ENCODE measurements around the gene BST1. TPM values are rescaled to one million over a fixed set of nuclear protein-coding genes. Genes with fewer than 3 reads are reported as not detected.

The BST1 gene
- total and polyA plus RNA-seq, 2 experiments from 2014 or later: 24.3 to 32.6 TPM

GRCh38 chr4:15714141-15714540, 11.3 kb downstream of the BST1 start:
- Histone ChIP-seq H3K9me2 (ENCODE audit: insufficient read depth) (no peaks in the 10 kb centered on the region), H3K9ac (no peak overlapping the region), H3K4me1 (ENCODE audit: insufficient read depth) (peaks cover 41% of the 10 kb centered on the region), H3K79me2 (ENCODE audit: insufficient read depth) (no peaks in the 10 kb centered on the region), H3K4me3 (no peak overlapping the region), H2AFZ (no peak overlapping the region; the same call in 1 of the 2 replicates), H3K9me3 (ENCODE audit: low read depth) (no peaks in the 10 kb centered on the region), H3K36me3 (ENCODE audit: low read depth) (no peaks in the 10 kb centered on the region), H4K20me1 (ENCODE audit: insufficient read depth) (no peaks in the 10 kb centered on the region), H3F3A (ENCODE audit: insufficient read depth) (peaks cover 16% of the 10 kb centered on the region), H3K27me3 (replicated peaks; ENCODE audit: insufficient read depth) (no peaks in the 10 kb centered on the region), H3K27ac (no peak overlapping the region), H3K4me2 (ENCODE audit: unreplicated experiment) (no peak overlapping the region)
- in situ Hi-C loops (cut with MboI): no loop called here
- DNase-seq: no peak
- WGBS, 2 experiments (ENCODE audit: low coverage in 1 of 2, low lambda C conversion rate in 2 of 2, missing lambda C conversion rate in 2 of 2): 95 to 96% methylated on average over 1 of the region's 1 CpG
- no peak for TF ChIP-seq EZH2 (IDR thresholded peaks at IDR 0.05; ENCODE audit: insufficient read depth, poor library complexity, severe bottlenecking)
- TF ChIP-seq EZH2phosphoT487 (IDR thresholded peaks at IDR 0.05; ENCODE audit: insufficient read depth, low read depth): no peak

DNA sequence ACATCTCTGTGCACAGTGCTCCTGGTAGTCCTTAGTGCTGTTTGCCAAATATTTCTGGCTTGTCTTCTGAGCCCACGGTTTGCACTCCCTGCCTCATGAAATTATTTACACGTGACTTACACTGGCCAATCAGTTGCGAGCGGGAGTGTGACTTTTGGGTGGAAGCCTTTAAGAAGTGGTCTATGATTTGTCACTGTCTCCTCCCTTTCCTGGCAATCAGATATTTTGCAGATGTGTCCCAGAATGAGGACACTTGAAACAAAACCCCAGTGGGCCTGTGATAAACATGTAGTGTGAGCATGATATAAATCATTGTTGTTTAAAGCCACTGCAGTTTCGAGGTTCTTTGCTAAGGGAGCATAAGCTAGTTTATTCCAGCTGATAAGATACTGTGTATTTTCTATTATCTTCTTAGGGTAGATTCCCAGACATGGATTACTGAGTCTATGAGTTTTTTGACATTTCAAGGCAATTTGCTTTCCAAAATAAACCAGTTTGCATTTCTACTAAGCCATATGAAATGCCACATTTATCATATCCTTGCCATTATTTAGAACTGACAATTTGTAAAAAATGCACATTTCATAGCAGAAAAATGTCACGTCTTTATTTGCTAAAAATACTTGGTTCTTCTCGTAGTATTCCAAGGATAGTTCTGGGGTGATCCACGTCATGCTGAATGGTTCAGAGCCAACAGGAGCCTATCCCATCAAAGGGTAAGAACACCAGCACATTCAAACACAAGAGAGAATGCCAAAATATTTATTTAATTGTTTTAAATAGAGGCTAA, 12.0 kb downstream of the BST1 start:
- H3K4me2 ChIP-seq (ENCODE audit: unreplicated experiment): no peak overlapping the region
- H3K4me1 ChIP-seq (ENCODE audit: insufficient read depth): peaks cover 41% of the 10 kb centered on the region
- no peak overlapping the region for H3K27ac ChIP-seq
- DNase-seq: peak; percentile 35
- in situ Hi-C loops (cut with MboI): no loop called here
- no peaks in the 10 kb centered on the region for H3K9me2 ChIP-seq (ENCODE audit: insufficient read depth)
- TF ChIP-seq EZH2 (IDR thresholded peaks at IDR 0.05; ENCODE audit: insufficient read depth, poor library complexity, severe bottlenecking): no peak
- no peak for TF ChIP-seq EZH2phosphoT487 (IDR thresholded peaks at IDR 0.05; ENCODE audit: insufficient read depth, low read depth)
- no peak overlapping the region for H3K9ac ChIP-seq
- H3F3A ChIP-seq (ENCODE audit: insufficient read depth): peaks cover 16% of the 10 kb centered on the region
- 54 to 59% methylated on average over 8 of the region's 8 CpGs for WGBS, 2 experiments (ENCODE audit: low coverage in 1 of 2, low lambda C conversion rate in 2 of 2, missing lambda C conversion rate in 2 of 2)
- no peaks in the 10 kb centered on the region for H4K20me1 ChIP-seq (ENCODE audit: insufficient read depth)
- H3K27me3 ChIP-seq (replicated peaks; ENCODE audit: insufficient read depth): no peaks in the 10 kb centered on the region
- no peaks in the 10 kb centered on the region for H3K79me2 ChIP-seq (ENCODE audit: insufficient read depth)
- no peaks in the 10 kb centered on the region for H3K9me3 ChIP-seq (ENCODE audit: low read depth)
- H3K36me3 ChIP-seq (ENCODE audit: low read depth): no peaks in the 10 kb centered on the region
- H3K4me3 ChIP-seq: no peak overlapping the region
- H2AFZ ChIP-seq: no peak overlapping the region; the same call in 1 of the 2 replicates

GRCh38 chr4:15716115-15716514, 13.2 kb downstream of the BST1 start:
- in situ Hi-C loops (cut with MboI): no loop called here
- Histone ChIP-seq H3K4me2 (ENCODE audit: unreplicated experiment) (no peak overlapping the region), H3K9ac (no peak overlapping the region), H3K27me3 (replicated peaks; ENCODE audit: insufficient read depth) (no peaks in the 10 kb centered on the region), H3K27ac (no peak overlapping the region), H3K36me3 (ENCODE audit: low read depth) (no peaks in the 10 kb centered on the region), H3K9me2 (ENCODE audit: insufficient read depth) (no peaks in the 10 kb centered on the region), H3F3A (ENCODE audit: insufficient read depth) (peaks cover 16% of the 10 kb centered on the region), H3K4me3 (no peak overlapping the region), H4K20me1 (ENCODE audit: insufficient read depth) (no peaks in the 10 kb centered on the region), H3K79me2 (ENCODE audit: insufficient read depth) (no peaks in the 10 kb centered on the region), H2AFZ (0 out of 2 replicates have a peak overlapping the region, but pooled peaks have one; percentile 25), H3K9me3 (ENCODE audit: low read depth) (no peaks in the 10 kb centered on the region), H3K4me1 (ENCODE audit: insufficient read depth) (peaks cover 41% of the 10 kb centered on the region)
- no peak for DNase-seq
- no peak for TF ChIP-seq EZH2 (IDR thresholded peaks at IDR 0.05; ENCODE audit: insufficient read depth, poor library complexity, severe bottlenecking)
- TF ChIP-seq EZH2phosphoT487 (IDR thresholded peaks at IDR 0.05; ENCODE audit: insufficient read depth, low read depth): no peak
- WGBS, 2 experiments (ENCODE audit: low coverage in 1 of 2, low lambda C conversion rate in 2 of 2, missing lambda C conversion rate in 2 of 2): 79 to 86% methylated on average over 3 of the region's 3 CpGs

- H3K79me2 ChIP-seq (ENCODE audit: insufficient read depth): no peaks in the 10 kb centered on the region
- 0 out of 2 replicates have a peak overlapping the region, but pooled peaks have one; percentile 30 for H3K4me3 ChIP-seq
- H3K9ac ChIP-seq: peak overlapping the region; percentile 26; the same call in 1 of the 2 replicates
- no peak for TF ChIP-seq EZH2phosphoT487 (IDR thresholded peaks at IDR 0.05; ENCODE audit: insufficient read depth, low read depth)
- TF ChIP-seq EZH2 (IDR thresholded peaks at IDR 0.05; ENCODE audit: insufficient read depth, poor library complexity, severe bottlenecking): no peak
- peak overlapping the region; percentile 60 for H3K4me2 ChIP-seq (ENCODE audit: unreplicated experiment)
- H3K27me3 ChIP-seq (replicated peaks; ENCODE audit: insufficient read depth): no peaks in the 10 kb centered on the region
- peaks cover 16% of the 10 kb centered on the region for H3F3A ChIP-seq (ENCODE audit: insufficient read depth)
- whole genome bisulfite sequencing, 2 experiments (ENCODE audit: low coverage in 1 of 2, low lambda C conversion rate in 2 of 2, missing lambda C conversion rate in 2 of 2): 34 to 39% methylated on average over 6 of the region's 6 CpGs
- H3K4me1 ChIP-seq (ENCODE audit: insufficient read depth): peaks cover 41% of the 10 kb centered on the region
- peak overlapping the region; percentile 68 for H2AFZ ChIP-seq
- H3K27ac ChIP-seq: peak overlapping the region; percentile 41; the same call in 1 of the 2 replicates
- no peaks in the 10 kb centered on the region for H3K9me3 ChIP-seq (ENCODE audit: low read depth)
- no peaks in the 10 kb centered on the region for H3K36me3 ChIP-seq (ENCODE audit: low read depth)
- in situ Hi-C loops (cut with MboI): no loop called here
- no peaks in the 10 kb centered on the region for H3K9me2 ChIP-seq (ENCODE audit: insufficient read depth)
- H4K20me1 ChIP-seq (ENCODE audit: insufficient read depth): no peaks in the 10 kb centered on the region
- DNase-seq: peak; percentile 64
Observed at GRCh38 chr4:15717086-15717485, 14.2 kb downstream of the BST1 start.
